Measurements from ENCODE around the gene TMEM18. TPM values are rescaled to one million over a fixed set of nuclear protein-coding genes. Genes with fewer than 3 reads are reported as not detected.

The TMEM18 gene
- polyA plus RNA-seq, 1 donor from 2014 or later: 58.6 TPM

DNA sequence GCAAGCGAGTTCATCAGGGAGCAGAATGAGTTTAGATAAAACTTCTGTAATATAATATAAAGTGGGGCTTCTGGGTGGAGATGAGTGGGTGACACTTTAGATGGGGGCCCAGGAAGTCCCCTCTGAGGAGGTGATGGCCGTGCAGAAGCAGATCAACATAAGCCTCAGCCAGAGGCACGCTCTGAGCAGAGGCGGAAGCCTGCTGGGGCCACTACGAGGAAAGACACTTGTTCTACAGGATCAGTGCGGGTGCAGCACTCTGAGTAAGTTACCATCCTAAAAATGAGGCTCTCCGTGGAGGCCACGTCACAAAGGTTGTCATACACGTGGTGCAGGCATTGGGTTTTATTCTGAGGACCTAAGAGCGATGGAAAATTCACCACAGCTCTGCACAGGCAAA is 22.3 kb downstream of the TMEM18 start:
- no peaks in the 10 kb centered on the region for H3K79me2 ChIP-seq (replicated peaks; ENCODE audit: insufficient read depth, low read length)
- H2AFZ ChIP-seq (ENCODE audit: low read depth, low read length): no peak overlapping the region
- no peaks in the 10 kb centered on the region for H3K27me3 ChIP-seq (ENCODE audit: insufficient read depth, low read depth, low read length)
- no peaks in the 10 kb centered on the region for H3F3A ChIP-seq (ENCODE audit: insufficient read depth, low read length, poor library complexity, severe bottlenecking)
- TF ChIP-seq RAD21 (conservative IDR thresholded peaks at IDR 0.05): no peak
- no peak for TF ChIP-seq TAF1 (IDR thresholded peaks at IDR 0.05; ENCODE audit: low read depth)
- no peak for TF ChIP-seq POLR2AphosphoS5 (IDR thresholded peaks at IDR 0.05)
- TF ChIP-seq REST (IDR thresholded peaks at IDR 0.05; ENCODE audit: borderline replicate concordance): no peak
- no peak for TF ChIP-seq MXI1 (conservative IDR thresholded peaks at IDR 0.05; ENCODE audit: poor library complexity, severe bottlenecking)
- TF ChIP-seq CTCF (IDR thresholded peaks at IDR 0.05; ENCODE audit: poor library complexity, severe bottlenecking): no peak
- TF ChIP-seq EP300 (conservative IDR thresholded peaks at IDR 0.05; ENCODE audit: poor library complexity, severe bottlenecking): no peak
- no peak for TF ChIP-seq EZH2 (IDR thresholded peaks at IDR 0.05; ENCODE audit: borderline replicate concordance, insufficient read depth, low read length, poor library complexity, severe bottlenecking)
- no peaks in the 10 kb centered on the region for H3K9me2 ChIP-seq (ENCODE audit: insufficient read depth, low read length)
- H3K9ac ChIP-seq (ENCODE audit: low read length): no peak overlapping the region
- no peaks in the 10 kb centered on the region for H3K36me3 ChIP-seq (ENCODE audit: insufficient read depth, low read length)
- H3K4me2 ChIP-seq (ENCODE audit: low read length): no peak overlapping the region
- H3K9me3 ChIP-seq (ENCODE audit: low read length): no peaks in the 10 kb centered on the region
- no peaks in the 10 kb centered on the region for H4K20me1 ChIP-seq (ENCODE audit: insufficient read depth)
- no peak overlapping the region for H3K4me3 ChIP-seq (ENCODE audit: low read length)
- H3K27ac ChIP-seq (ENCODE audit: low read length): no peak overlapping the region

DNA sequence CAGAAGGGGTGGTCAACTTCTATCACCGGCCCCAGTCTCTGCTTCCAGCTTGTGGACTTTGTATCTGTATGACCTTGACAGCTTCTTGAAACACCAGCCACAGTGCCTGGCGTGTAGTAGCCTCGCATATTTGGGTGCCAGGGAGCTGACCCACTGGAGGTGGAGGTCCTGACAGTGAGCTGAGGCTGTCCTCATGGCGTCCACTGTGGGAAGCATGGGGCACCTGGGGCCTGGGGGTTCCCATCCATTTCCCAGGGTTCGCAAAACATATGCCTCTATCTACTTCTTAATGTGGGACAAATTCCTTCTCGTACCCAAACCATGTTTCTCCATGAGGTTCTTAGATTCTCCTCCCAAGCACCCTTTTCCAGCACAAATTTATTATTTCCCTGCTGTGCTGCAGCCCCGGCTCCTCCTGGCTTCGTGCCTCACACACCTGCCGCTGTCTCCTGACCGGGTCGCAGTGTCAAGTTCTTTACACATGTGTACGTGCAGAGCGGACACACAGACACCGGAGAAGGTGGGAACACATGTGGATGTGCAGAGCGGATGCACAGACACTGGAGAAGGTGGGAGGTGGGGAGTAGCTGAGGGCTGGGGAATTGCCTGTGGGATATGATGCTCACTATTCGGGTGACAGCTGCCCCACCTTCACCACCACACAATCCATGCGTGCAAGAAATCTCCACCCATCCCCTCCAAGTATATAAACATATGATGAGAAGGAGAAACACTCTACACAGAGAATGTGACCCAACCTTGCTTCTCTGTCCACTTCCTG is 23.4 kb downstream of the TMEM18 start:
- no peak overlapping the region for H3K4me2 ChIP-seq (ENCODE audit: low read length)
- no peak overlapping the region for H3K27ac ChIP-seq (ENCODE audit: low read length)
- no peak overlapping the region for H3K9ac ChIP-seq (ENCODE audit: low read length)
- no peaks in the 10 kb centered on the region for H3K36me3 ChIP-seq (ENCODE audit: insufficient read depth, low read length)
- H3K79me2 ChIP-seq (replicated peaks; ENCODE audit: insufficient read depth, low read length): no peaks in the 10 kb centered on the region
- H2AFZ ChIP-seq (ENCODE audit: low read depth, low read length): no peak overlapping the region
- no peaks in the 10 kb centered on the region for H3K9me2 ChIP-seq (ENCODE audit: insufficient read depth, low read length)
- no peaks in the 10 kb centered on the region for H3K27me3 ChIP-seq (ENCODE audit: insufficient read depth, low read depth, low read length)
- H4K20me1 ChIP-seq (ENCODE audit: insufficient read depth): no peaks in the 10 kb centered on the region
- no peak overlapping the region for H3K4me3 ChIP-seq (ENCODE audit: low read length)
- TF ChIP-seq EP300 (conservative IDR thresholded peaks at IDR 0.05; ENCODE audit: poor library complexity, severe bottlenecking) (no peak), CTCF (IDR thresholded peaks at IDR 0.05; ENCODE audit: poor library complexity, severe bottlenecking) (no peak), MXI1 (conservative IDR thresholded peaks at IDR 0.05; ENCODE audit: poor library complexity, severe bottlenecking) (no peak), SMC3 (conservative IDR thresholded peaks at IDR 0.05; ENCODE audit: poor library complexity) (no peak), TAF1 (IDR thresholded peaks at IDR 0.05; ENCODE audit: low read depth) (no peak), RAD21 (conservative IDR thresholded peaks at IDR 0.05) (no peak), POLR2AphosphoS5 (IDR thresholded peaks at IDR 0.05) (no peak), EZH2 (IDR thresholded peaks at IDR 0.05; ENCODE audit: borderline replicate concordance, insufficient read depth, low read length, poor library complexity, severe bottlenecking) (no peak), REST (IDR thresholded peaks at IDR 0.05; ENCODE audit: borderline replicate concordance) (no peak)
- H3K9me3 ChIP-seq (ENCODE audit: low read length): no peaks in the 10 kb centered on the region
- H3F3A ChIP-seq (ENCODE audit: insufficient read depth, low read length, poor library complexity, severe bottlenecking): no peaks in the 10 kb centered on the region

Measured in neural cell (in vitro differentiated cells).